ENCODE measurements around the gene ATP2B1.

DNA sequence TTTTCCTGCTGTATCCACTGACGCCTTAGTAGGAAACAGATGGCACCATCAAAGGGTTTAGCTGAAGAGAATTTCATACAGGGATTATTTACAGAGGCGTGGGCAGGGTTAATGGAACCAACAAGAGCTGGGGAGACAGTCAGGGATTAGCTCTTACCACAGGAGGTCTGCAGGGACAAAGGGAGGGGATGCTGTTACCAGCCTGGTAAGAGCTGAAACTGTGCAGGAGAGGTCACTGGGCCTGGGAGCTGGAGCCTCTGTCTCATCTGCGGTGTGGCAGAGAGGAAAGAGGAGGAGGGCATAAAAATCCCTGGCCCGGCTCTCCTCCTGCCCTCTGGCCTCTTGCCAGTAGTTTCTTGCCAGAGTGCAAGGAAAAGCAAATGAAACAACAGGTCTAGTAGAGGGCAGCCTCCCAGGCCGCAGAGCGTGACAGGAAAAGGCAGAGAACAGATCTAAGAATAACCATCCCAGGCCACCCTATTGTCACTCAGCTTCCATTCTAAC lies 163.9 kb downstream of the ATP2B1 start:
- TF ChIP-seq POLR2AphosphoS5 (IDR thresholded peaks at IDR 0.05; ENCODE audit: low read depth, low read length) (no peak), POLR2A (IDR thresholded peaks at IDR 0.05; ENCODE audit: low read depth, low read length) (no peak), TAF1 (IDR thresholded peaks at IDR 0.05; ENCODE audit: low read depth, low read length) (no peak), SPI1 (IDR thresholded peaks at IDR 0.05; ENCODE audit: low read depth, low read length) (no peak), POU2F2 (IDR thresholded peaks at IDR 0.05; ENCODE audit: low read depth, low read length) (no peak), PAX5 (IDR thresholded peaks at IDR 0.05; ENCODE audit: insufficient read depth, low read length, severe bottlenecking) (no peak)

Measured in GM12891 (cell line).